K562 (cell line): ENCODE results near the gene IARS2. TPM values are rescaled to one million over a fixed set of nuclear protein-coding genes. Genes with fewer than 3 reads are reported as not detected.
A peak's percentile ranks its signal among the peaks of the same experiment; 100 is the strongest.

Experiments
- ARID1B ChIP-seq: fragments of 450-650 bp; IDR thresholded peaks from 2 replicates; pipeline ENCODE4 v1.6.1; 2016; ENCODE audit warnings: antibody characterized with exemption, mild to moderate bottlenecking, inconsistent platforms
- ARID4B ChIP-seq: sonication (generic); formaldehyde crosslinking; IDR thresholded peaks from 2 replicates; pipeline ENCODE4 v1.8.0; 2022; ENCODE audit warnings: mild to moderate bottlenecking, missing genetic modification reagents
- CHD4 ChIP-seq: fragments of 200-600 bp; sonication (generic); IDR thresholded peaks from 3 replicates; pipeline ENCODE4 v1.6.1; 2012; ENCODE audit warnings: low read depth, mild to moderate bottlenecking, mixed read lengths, low read length, inconsistent platforms; ENCODE audit not compliant: insufficient read depth, insufficient replicate concordance, poor library complexity, severe bottlenecking
- CTCFL ChIP-seq: IDR thresholded peaks from 2 replicates; pipeline ENCODE4 v1.6.1; 2011; ENCODE audit warnings: borderline replicate concordance, low read depth, mild to moderate bottlenecking, moderate library complexity, low read length; ENCODE audit not compliant: insufficient read depth, poor library complexity, severe bottlenecking
- ETV6 ChIP-seq, 3 experiments: fragments of 150-350 bp in 1 of 3; sonication (generic) in 1 of 3; formaldehyde crosslinking in 1 of 3; IDR thresholded peaks; 2 replicates each; pipeline versions ENCODE4 v1.6.1 to v1.8.0; 2014 to 2022; ENCODE audit warnings: borderline replicate concordance in 2 of 3, low read depth in 2 of 3, antibody characterized with exemption in 1 of 3, low read length in 1 of 3, mild to moderate bottlenecking in 1 of 3, missing genetic modification reagents in 1 of 3
- HLTF ChIP-seq: fragments of 450-650 bp; IDR thresholded peaks from 2 replicates; pipeline ENCODE4 v1.6.1; 2016
- ID3 ChIP-seq, 2 experiments: fragments of 250-450 bp in 1 of 2; fragments of 450-650 bp in 1 of 2; sonication (Bioruptor Pico) in 1 of 2; IDR thresholded peaks; 2 replicates each; pipeline versions ENCODE4 v1.6.1 to v1.8.0; 2016 to 2021; ENCODE audit warnings: mild to moderate bottlenecking in 2 of 2, moderate library complexity in 2 of 2, missing compliant biosample characterization in 1 of 2, missing genetic modification characterization in 1 of 2
- KLF16 ChIP-seq: IDR thresholded peaks from 2 replicates; pipeline ENCODE4 v1.6.1; 2016; ENCODE audit warnings: antibody characterized with exemption
- NBN ChIP-seq: fragments of 450-650 bp; IDR thresholded peaks from 2 replicates; pipeline ENCODE4 v1.6.1; 2016; ENCODE audit warnings: low read depth, mild to moderate bottlenecking
- NR4A1 ChIP-seq, 2 experiments: fragments of 250-450 bp in 1 of 2; fragments of 450-650 bp in 1 of 2; sonication (Bioruptor Pico) in 1 of 2; IDR thresholded peaks; 2 replicates each; pipeline versions ENCODE4 v1.4.0 to v1.6.1; 2016 to 2020; ENCODE audit warnings: mild to moderate bottlenecking in 2 of 2, missing compliant biosample characterization in 1 of 2, missing genetic modification characterization in 1 of 2, moderate library complexity in 1 of 2
- SIX5 ChIP-seq, 2 experiments: IDR thresholded peaks; 2 replicates each; pipeline ENCODE4 v1.6.1; 2011; ENCODE audit warnings: low read length in 2 of 2, borderline replicate concordance in 1 of 2, low read depth in 1 of 2, mild to moderate bottlenecking in 1 of 2, moderate library complexity in 1 of 2; ENCODE audit not compliant: insufficient read depth in 1 of 2
- SMAD4 ChIP-seq: fragments of 250-450 bp; sonication (Bioruptor Pico); conservative IDR thresholded peaks from 2 replicates; pipeline ENCODE4 v1.8.0; 2021; ENCODE audit warnings: inconsistent platforms, mild to moderate bottlenecking, moderate library complexity
- TAF9B ChIP-seq: fragments of 450-650 bp; IDR thresholded peaks from 2 replicates; pipeline ENCODE4 v1.6.1; 2018; ENCODE audit warnings: mild to moderate bottlenecking; ENCODE audit not compliant: partially characterized antibody
- VEZF1 ChIP-seq: fragments of 200-800 bp; sonication (Bioruptor generic); IDR thresholded peaks from 2 replicates; pipeline ENCODE4 v1.6.1; 2017; ENCODE audit warnings: missing genetic modification characterization, missing compliant biosample characterization
- ZNF282 ChIP-seq: sonication (generic); formaldehyde crosslinking; IDR thresholded peaks from 2 replicates; pipeline ENCODE4 v1.8.1; 2023; ENCODE audit warnings: missing genetic modification reagents
- polyA plus RNA-seq, 8 experiments: library from polyadenylated mRNA; depleted of rRNA in 4 of 8; stranded (reverse) in 5 of 8; unstranded in 3 of 8; fragments of >200 nt; fragmentation: Nextera tagmentation in 2 of 8; fragmentation: Illumina TruSeq in 1 of 8; extraction: Ambion mirVana in 2 of 8; extraction: Trizol in 1 of 8; gene quantifications; 2 replicates each; pipeline versions ENCODE4 v1.2.1 to v1.2.3, GENCODE V29; 2011 to 2014; ENCODE audit warnings: inconsistent platforms in 1 of 8, missing spikeins in 1 of 8
- total RNA-seq, 7 experiments: library from RNA; depleted of rRNA in 6 of 7; stranded (reverse); fragments of >200 nt in 6 of 7; fragmentation: Illumina TruSeq in 2 of 7; extraction: Trizol in 2 of 7; gene quantifications; 2 replicates each; pipeline versions ENCODE4 v1.2.1 to v1.2.3, GENCODE V29; 2011 to 2021; ENCODE audit warnings: low replicate concordance in 1 of 7

IARS2 gene
- total and polyA plus RNA-seq, 9 of the 15 experiments (the other 6 are each of a cell fraction or from before 2014, with no cell fraction given), result 39.6 to 127 (median 93.8) TPM

GRCh38 chr1:220045356-220046051, 48.4 kb upstream of the IARS2 start (continued):
- no peak for TF ChIP-seq ARID4B
- TF ChIP-seq HLTF, result peak; percentile 60; the same call in 1 of the 2 replicates
- no peak for TF ChIP-seq NR4A1 (CRISPR knock-in tag; IDR thresholded peaks at IDR 0.05)
- TF ChIP-seq NR4A1 (tag; IDR thresholded peaks at IDR 0.05), result no peak
- no peak for TF ChIP-seq VEZF1 (CRISPR knock-in tag)
- TF ChIP-seq ID3 (CRISPR knock-in tag; IDR thresholded peaks at IDR 0.05), result no peak
- TF ChIP-seq ID3 (tag; IDR thresholded peaks at IDR 0.05), result no peak
- TF ChIP-seq ARID1B, result 0 out of 2 replicates have a peak, but pooled peaks have one; percentile 3
- TF ChIP-seq NBN, result peak; percentile 78
- TF ChIP-seq TAF9B, result no peak
- no peak for TF ChIP-seq SMAD4 (CRISPR knock-in tag)
- TF ChIP-seq CTCFL, result no peak
- TF ChIP-seq CHD4, result no peak
- no peak for TF ChIP-seq ZNF282 (CRISPR knock-in tag)
- no peak for TF ChIP-seq ETV6 (IDR thresholded peaks at IDR 0.05; ENCODE audit: borderline replicate concordance in 1 of 2, low read depth in 2 of 2, low read length in 1 of 2)
- TF ChIP-seq ETV6 (CRISPR knock-in tag; IDR thresholded peaks at IDR 0.05; ENCODE audit: borderline replicate concordance), result no peak
- TF ChIP-seq KLF16, result no peak
- no peak for TF ChIP-seq SIX5 (IDR thresholded peaks at IDR 0.05; ENCODE audit: borderline replicate concordance in 1 of 2, insufficient read depth in 1 of 2, low read depth in 1 of 2, low read length in 2 of 2)
